Activated T-cell treated with anti-CD3 and anti-CD28 coated beads for 24 hours (primary cell): ENCODE measurements around the gene CD52.
A peak's percentile ranks its signal among the peaks of the same experiment; 100 is the strongest.
"Not testable (repeated sequence)": the region's sequence is repeated elsewhere in the genome, so short reads cannot be mapped to it uniquely, and the experiment has no call there.

Source experiments
- DNase-seq: peaks from one replicate; pipeline ENCODE4 v3.0.0-alpha.2; 2020; ENCODE audit warnings: low read depth

The CD52 gene

GRCh38 chr1:26284597-26285347 lies 33.0 kb upstream of the CD52 start:
- peak; percentile 95 for DNase-seq

DNA sequence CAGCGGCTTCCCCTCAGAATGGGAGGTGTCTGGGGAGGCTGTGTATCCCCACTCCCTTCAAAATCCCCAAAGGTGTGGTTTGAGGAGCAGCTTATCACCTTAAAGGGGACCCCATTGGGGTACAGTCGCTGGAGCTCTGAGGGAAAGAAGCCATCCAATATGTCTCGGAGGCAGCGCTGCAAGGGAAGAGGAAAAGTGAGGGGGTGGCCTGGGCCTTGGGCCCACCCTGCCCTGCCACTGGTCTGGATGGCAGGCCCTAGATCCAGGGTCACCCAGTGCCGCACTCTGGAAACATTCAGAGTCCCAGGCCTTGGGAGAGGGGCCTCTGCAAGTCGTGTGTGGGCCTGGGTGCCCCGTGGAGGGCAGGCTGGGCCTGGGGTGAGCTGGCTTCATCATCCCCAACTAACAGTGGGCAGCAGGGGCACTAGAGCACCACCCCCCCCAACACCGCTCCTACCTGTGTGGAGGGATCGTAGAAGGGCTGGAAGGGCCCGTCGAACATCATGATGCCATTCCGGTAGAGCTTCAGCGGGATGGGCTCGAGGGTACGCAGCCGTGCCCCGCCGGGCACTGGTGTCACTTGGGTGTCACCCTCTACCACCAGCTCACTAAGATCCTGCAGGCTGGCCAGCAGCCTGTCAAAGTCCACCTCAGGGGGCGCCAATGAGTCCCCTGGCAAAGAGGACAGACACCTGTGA lies 32.2 kb upstream of the CD52 start:
- DNase-seq, result no peak

GRCh38 chr1:26286064-26286416 lies 31.7 kb upstream of the CD52 start:
- DNase-seq, result no peak

GRCh38 chr1:26287033-26287711 lies 30.6 kb upstream of the CD52 start:
- no peak for DNase-seq

DNA sequence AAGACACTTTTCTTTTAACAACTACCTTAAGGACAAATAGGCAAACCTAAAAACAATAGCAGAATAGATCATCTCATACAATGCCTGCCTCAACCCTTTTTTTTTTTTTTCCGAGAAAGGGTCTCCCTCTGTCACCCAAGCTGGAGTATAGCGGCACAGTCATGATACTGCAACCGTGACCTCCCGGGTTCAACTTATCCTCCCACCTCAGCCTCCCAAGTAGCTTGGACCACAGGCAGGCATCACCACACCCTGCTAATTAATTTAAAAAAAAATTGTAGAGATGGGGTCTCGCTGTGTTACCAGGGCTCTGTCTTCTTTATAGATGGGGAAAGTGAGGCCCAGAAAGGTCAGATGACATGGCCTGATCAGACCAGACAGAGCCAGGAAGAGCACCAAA lies 29.9 kb upstream of the CD52 start:
- DNase-seq, result no peak

DNA sequence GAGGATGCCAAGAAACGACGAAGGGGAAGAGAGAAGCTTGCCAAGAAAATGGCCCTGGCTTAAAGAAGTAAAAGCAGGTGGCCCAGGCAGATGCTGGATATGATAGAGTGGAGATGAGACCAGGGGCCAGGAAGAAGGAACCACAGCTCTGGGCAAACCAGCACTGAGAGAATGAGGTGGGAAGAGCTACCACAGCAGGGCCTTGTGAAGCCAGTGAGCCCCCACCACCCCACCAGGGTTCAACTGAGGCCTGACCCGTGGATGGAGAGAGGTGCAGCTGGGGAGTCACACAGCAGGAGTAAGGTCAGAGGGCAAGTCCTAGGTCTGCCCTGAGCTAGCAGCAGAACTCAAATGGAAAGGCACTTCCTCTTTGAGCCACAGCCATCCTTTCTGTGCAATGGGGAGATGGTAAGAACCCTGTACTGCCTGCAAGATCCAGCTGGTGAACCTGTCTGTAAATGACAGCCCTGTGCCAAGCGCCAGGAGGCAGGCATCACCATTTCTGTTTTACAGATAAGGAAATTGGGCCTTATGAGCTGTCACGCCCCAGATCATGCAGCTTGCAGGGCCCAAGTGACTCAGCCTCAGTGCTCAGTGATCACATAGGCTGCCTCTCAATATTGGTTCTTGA lies 29.3 kb upstream of the CD52 start:
- DNase-seq, result peak; percentile 61

- DNase-seq, result no peak
These were observed 28.3 kb upstream of the CD52 start for GRCh38 chr1:26289158-26290059.

DNA sequence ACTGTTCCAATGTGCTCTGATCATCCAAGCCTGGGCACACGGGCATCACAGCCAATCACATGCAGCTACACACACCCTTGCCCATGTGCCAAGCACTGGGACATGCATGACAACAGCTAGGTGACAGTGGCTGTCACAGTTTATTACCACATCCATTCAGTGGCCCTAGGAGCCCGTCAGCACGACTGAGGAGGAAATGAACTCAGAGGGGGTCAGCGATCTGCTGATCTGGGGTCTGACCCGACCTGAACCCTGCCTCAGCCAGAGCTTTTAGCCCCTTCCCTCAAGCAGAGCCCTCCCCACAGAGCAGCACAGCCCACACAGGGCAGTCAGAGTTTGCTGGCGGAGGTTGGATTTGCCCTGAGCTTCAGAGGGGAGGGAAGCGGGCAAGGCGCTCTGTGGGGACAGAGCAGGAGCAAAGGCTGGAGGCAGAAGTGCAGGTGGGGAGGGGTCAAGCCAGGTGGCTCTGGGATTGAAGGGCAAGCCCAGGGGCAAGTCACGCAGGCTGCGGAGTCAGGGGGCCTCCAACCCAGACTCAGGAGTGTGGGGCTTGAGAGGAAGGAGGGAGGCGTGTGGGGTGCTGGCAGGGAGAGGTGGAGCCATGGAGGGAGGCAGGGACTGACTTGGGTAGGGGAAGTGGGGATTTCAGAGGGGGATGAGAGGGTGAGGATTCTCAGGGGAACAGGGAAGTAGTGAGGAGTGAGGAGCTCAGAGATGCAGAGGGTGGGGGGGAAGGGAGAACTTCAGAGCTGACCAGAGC lies 27.5 kb upstream of the CD52 start:
- no peak for DNase-seq

DNA sequence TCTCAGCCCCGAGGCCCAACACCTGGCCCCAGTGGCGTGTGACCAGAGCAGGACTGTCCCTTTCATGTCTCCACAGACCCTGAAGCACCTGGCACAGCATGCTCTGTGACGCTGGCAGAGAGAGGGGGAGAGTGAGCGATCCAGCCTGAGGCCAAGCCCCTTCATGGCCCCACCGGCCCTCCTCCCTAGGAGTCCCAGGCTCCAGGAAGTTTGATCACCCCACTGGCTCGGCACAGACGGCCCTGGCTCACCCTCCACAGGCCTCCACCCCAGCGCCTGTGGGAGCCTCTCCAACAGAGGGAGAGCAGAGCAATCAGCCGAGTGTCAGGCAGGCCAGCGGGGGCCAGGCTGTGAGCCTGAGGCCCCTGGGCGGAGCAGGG lies 26.9 kb upstream of the CD52 start:
- DNase-seq, result no peak

- DNase-seq, result no peak
These were observed 26.3 kb upstream of the CD52 start for GRCh38 chr1:26291433-26291832.

DNA sequence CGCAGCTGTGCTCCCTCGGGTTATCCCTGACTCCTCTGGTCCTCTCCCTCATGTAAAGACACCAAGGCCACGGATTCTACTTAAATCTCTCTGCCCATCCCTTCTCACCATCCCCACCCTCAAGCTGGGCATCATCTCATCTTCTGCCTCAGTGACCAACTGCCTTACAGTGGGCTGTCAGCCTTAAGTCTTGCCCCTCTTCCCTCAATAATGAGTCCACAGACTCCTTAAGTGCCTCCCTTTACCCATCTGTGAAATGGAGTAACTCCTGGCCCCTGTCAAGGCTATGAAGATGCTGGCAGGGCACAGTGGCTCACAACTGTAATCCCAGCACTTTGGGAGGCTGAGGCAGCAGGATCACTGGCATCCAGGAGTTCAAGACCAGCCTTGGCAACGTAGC lies 25.8 kb upstream of the CD52 start:
- no peak for DNase-seq

DNA sequence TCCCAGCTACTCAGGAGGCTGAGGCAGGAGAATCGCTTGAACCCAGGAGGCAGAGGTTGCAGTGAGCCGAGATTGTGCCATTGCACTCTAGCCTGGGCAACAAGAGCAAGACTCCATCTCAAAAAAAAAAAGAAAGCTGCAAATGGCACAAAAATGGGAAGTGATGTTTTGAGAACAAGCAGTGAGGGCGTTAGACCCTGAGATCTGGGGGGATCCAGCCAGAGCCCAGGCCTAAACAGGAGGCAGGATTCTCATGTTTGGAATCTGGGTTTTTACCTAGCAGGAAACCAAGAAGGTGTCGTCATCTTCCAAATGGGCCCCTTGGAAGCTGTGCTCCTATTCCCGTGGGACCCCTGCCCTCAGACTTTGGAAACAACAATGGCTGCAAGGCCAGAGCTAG lies 25.0 kb upstream of the CD52 start:
- DNase-seq, result not testable (repeated sequence)

GRCh38 chr1:26293911-26294463 lies 23.8 kb upstream of the CD52 start:
- DNase-seq, result no peak

DNA sequence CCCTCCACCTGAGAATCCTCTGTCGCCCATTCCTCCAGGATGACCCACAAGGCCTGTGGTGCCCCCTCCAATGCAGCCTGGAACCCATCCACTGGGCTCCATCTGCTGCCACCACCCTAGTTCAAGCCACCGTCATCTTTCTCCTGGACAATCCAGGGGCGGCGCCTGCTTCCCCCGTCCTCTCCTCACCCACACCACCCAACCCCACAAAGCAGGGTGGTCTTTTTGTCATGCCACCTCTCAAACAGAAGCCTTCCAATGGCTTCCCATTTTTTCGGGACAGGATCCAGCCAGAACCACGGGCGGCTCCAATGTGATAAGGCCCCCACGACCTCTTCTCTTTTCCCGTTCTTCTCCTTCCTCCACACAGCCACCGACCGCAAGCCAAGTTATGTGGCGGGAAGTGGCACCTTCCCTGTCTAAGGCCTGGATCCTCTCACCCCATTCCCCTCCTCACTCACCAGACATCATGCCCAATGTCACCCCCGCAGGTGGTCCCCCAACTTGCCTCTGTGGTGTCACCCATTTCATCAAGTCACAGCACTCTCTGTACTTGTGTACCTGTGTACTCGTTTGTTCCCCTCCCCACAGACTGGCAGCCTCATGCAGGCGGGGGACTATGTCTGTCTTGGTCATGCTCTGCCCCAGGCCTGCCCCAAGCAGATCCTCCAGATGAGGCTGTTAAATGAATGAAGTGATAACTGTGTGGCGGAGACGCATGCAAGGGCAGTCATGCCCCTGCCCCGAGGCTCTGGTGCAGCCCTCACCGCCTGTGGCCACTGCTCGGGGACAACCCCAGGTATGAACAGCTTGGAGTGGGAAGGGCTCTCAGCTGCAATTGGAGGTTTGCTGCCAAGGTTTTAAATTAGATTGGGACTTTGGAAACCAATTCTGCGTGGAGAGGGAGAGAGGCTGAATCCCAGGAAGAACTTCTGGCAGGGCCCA lies 22.3 kb upstream of the CD52 start:
- no peak for DNase-seq

DNA sequence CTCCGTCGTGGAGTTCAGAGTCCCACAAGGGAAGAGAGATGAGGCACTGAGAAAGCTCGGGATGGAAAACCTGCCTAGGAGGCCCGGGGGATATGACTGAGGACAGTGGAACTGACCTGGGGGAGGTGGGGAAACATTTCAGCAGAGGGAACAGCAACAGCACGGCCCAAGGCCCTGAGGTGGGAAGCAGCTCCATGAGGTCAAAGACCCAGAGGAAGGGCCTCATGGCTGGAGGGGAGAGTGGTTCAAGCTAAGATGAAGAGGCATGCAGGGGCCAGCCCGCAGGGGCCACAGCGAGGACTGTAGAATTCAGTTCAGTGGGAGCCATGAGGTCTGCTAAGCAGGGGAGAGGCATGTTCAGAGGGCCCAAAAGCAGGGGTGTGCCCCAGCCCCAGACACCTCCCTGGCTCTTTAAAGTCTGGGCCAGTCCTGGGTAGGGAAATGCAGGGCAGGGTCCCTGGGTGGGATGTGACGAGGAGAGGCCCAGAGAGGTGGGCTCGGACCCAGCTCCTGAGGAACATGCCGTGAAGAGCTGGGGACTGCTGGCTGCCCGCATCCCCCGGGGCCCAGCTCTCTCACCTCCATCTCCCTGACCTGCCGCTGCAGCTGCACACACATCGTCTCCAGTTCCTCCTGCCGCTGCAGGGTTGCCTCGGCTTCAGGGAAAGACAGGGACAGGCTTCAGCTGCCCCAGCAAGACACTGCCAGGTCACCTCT lies 21.3 kb upstream of the CD52 start:
- no peak for DNase-seq

DNA sequence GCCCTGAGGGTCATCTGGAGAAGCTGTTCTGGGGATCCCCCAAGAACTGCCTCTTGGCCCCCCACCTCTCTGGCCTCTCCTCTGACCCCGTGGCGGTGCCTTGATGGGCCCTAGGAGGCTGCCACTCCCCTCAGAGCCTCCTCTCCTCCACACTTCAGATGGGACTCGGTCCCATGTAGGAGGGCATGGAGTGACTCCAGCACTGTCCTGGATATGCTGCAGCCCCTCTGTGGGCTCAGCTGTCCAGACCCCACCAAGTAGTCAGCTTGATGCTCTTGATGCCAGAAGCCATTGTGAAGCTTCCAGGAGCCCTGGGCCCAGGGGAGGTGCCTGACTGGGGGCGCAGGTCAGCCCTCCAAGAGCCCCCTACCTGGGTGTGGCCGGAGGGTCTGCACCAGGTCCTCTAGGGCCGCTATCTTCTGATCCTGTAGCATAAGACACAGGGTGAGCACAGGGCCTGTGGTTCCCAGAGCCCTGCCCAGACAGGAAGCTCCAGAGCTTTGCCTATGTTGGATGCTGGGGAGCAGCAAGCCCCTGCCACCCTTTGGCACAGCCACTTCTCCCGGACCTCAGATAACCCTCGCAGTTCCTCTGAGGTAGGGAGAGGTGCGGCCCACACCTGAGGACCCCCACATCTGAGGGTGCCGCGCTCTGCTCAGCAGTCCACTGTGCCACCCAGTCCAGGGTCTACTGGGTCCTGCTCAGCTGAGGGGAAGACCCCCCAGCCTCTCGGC lies 20.5 kb upstream of the CD52 start:
- DNase-seq, result no peak

GRCh38 chr1:26297791-26298124 lies 20.0 kb upstream of the CD52 start:
- DNase-seq, result no peak

- no peak for DNase-seq
These were observed 17.0 kb upstream of the CD52 start for GRCh38 chr1:26300578-26301275.
